Smooth muscle cell (in vitro differentiated cells): ENCODE results near the gene HERC3. TPM values are rescaled to one million over a fixed set of nuclear protein-coding genes. Genes with fewer than 3 reads are reported as not detected.
A peak's percentile ranks its signal among the peaks of the same experiment; 100 is the strongest.

Experiments used
- DNase-seq: peaks from one replicate; lab custom pipeline; 2025; ENCODE audit not compliant: unreplicated experiment; lab: John Stamatoyannopoulos, UW
- H2AFZ ChIP-seq: fragments of 200-600 bp; sonication (generic); 2 replicates; pipeline ENCODE4 v1.6.0; 2016; ENCODE audit warnings: antibody characterized with exemption, low read depth, mild to moderate bottlenecking
- H3F3A ChIP-seq: fragments of 200-600 bp; sonication (generic); 2 replicates; pipeline ENCODE4 v1.6.0; 2017; ENCODE audit warnings: antibody characterized with exemption, low read depth
- H3K27ac ChIP-seq: fragments of 200-600 bp; sonication (generic); 2 replicates; pipeline ENCODE4 v1.5.1; 2016; ENCODE audit warnings: low read depth, mild to moderate bottlenecking
- H3K27me3 ChIP-seq: fragments of 200-600 bp; sonication (generic); 2 replicates; pipeline ENCODE4 v1.6.1; 2016; ENCODE audit warnings: low read depth, mild to moderate bottlenecking
- H3K36me3 ChIP-seq: fragments of 200-600 bp; sonication (generic); 2 replicates; pipeline ENCODE4 v1.5.1; 2016; ENCODE audit warnings: low read depth
- H3K4me1 ChIP-seq: fragments of 200-600 bp; sonication (generic); 2 replicates; pipeline ENCODE4 v1.5.1; 2016; ENCODE audit warnings: low read depth
- H3K4me2 ChIP-seq: fragments of 200-600 bp; sonication (generic); 2 replicates; pipeline ENCODE4 v1.6.0; 2016; ENCODE audit warnings: mild to moderate bottlenecking
- H3K4me3 ChIP-seq: fragments of 200-600 bp; sonication (generic); 2 replicates; pipeline ENCODE4 v1.5.1; 2016; ENCODE audit warnings: mild to moderate bottlenecking
- H3K79me2 ChIP-seq: fragments of 200-600 bp; sonication (generic); 2 replicates; pipeline ENCODE4 v1.6.0; 2016; ENCODE audit warnings: low read depth, mild to moderate bottlenecking
- H3K9ac ChIP-seq: fragments of 200-600 bp; sonication (generic); 2 replicates; pipeline ENCODE4 v1.6.0; 2016; ENCODE audit warnings: low read depth
- H3K9me3 ChIP-seq: fragments of 200-600 bp; sonication (generic); replicated peaks from 2 replicates; pipeline ENCODE4 v1.5.1; 2016; ENCODE audit warnings: low read depth
- H4K20me1 ChIP-seq: fragments of 200-600 bp; sonication (generic); 2 replicates; pipeline ENCODE4 v1.6.0; 2016; ENCODE audit warnings: low read depth
- WGBS: methylation state at CpG from one replicate; pipeline ENCODE4 v1.1.7; 2016; ENCODE audit warnings: low lambda C conversion rate; 5-methylcytosine and 5-hydroxymethylcytosine counted together
- polyA plus RNA-seq: library from polyadenylated mRNA; unstranded; fragments of >200 nt; fragmentation: Nextera tagmentation; extraction: Ambion mirVana; gene quantifications from 2 replicates; pipeline ENCODE4 v1.2.1, GENCODE V29; 2016
- total RNA-seq: library from RNA; depleted of rRNA; stranded (reverse); fragments of >200 nt; gene quantifications from 2 replicates; pipeline ENCODE4 v1.2.3, GENCODE V29; 2014
- TF ChIP-seq, protein P1 (sequence below): fragments of 200-600 bp; sonication (generic); IDR thresholded peaks from 2 replicates; pipeline ENCODE4 v1.5.1; 2017; ENCODE audit warnings: borderline replicate concordance, mild to moderate bottlenecking, antibody characterized with exemption; ENCODE audit not compliant: insufficient read depth, poor library complexity, severe bottlenecking

The HERC3 gene
- total RNA-seq (20.2 and 22.8 TPM in 2 replicates), polyA plus RNA-seq (14.5 and 15.4 TPM in 2 replicates)

DNA sequence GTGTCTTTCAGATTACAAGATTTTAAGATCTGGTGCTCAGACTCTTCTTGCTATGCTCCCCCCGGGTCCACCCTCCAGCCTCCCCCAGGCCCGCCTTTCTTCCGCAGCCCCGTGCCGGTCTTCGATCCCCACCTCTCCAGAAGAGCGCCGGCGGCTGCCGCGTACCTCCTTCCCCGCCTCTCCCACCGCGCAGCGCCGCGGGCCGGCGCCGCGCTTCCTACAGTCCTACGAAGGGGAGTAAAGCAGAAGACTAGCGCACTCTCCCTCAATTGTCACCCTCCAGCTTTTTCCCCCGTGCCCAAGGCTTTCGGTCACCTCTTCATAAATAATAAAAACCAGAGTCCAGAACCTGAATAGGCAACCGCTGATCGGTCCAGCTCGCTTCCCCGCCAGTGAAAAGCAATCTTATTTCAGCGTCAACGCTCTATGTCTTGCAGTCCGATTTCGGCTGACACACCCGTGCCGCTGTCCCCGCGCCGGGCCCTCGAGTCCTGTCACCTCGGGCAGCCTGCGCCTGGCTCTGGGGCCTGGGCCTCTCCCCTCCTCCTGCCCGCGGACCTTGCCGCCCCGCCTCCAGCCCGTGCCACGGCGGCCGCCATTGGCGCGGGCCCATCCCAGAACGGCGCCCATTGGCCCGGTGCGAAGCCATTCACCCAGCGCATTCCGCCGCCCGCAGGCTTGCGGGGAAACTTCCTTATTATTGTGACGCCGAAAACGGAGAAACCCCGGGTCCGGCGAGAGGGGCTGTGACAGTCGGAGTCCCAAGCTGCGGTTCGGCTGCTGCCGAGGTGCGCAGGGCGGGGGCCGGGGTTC is at the start of gene HERC3:
Gene HERC3 (plus strand): TSS at position 694 of the 813 bp plus-strand sequence. CDS start 13,344 bp downstream, outside the sequence.
- under 1% methylated on average over 72 of the region's 73 CpGs for WGBS
- DNase-seq: peak; percentile 73
- no peaks in the 10 kb centered on the region for H3K9me3 ChIP-seq
- peaks cover 10% of the 10 kb centered on the region for H3K79me2 ChIP-seq
- no peaks in the 10 kb centered on the region for H3K27me3 ChIP-seq
- H2AFZ ChIP-seq: peak within 1 kb of the TSS; percentile 97
- H3K4me2 ChIP-seq: peak within 1 kb of the TSS; percentile 95
- TF ChIP-seq, protein P1, sequence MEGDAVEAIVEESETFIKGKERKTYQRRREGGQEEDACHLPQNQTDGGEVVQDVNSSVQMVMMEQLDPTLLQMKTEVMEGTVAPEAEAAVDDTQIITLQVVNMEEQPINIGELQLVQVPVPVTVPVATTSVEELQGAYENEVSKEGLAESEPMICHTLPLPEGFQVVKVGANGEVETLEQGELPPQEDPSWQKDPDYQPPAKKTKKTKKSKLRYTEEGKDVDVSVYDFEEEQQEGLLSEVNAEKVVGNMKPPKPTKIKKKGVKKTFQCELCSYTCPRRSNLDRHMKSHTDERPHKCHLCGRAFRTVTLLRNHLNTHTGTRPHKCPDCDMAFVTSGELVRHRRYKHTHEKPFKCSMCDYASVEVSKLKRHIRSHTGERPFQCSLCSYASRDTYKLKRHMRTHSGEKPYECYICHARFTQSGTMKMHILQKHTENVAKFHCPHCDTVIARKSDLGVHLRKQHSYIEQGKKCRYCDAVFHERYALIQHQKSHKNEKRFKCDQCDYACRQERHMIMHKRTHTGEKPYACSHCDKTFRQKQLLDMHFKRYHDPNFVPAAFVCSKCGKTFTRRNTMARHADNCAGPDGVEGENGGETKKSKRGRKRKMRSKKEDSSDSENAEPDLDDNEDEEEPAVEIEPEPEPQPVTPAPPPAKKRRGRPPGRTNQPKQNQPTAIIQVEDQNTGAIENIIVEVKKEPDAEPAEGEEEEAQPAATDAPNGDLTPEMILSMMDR: no peak
- no peaks in the 10 kb centered on the region for H3K36me3 ChIP-seq
- H4K20me1 ChIP-seq: no peaks in the 10 kb centered on the region
- peak within 1 kb of the TSS; percentile 72 for H3K27ac ChIP-seq
- peak within 1 kb of the TSS; percentile 79 for H3K9ac ChIP-seq
- H3K4me1 ChIP-seq: peaks cover 6% of the 10 kb centered on the region
- H3K4me3 ChIP-seq: peak within 1 kb of the TSS; percentile 83
- peaks cover 5% of the 10 kb centered on the region for H3F3A ChIP-seq

DNA sequence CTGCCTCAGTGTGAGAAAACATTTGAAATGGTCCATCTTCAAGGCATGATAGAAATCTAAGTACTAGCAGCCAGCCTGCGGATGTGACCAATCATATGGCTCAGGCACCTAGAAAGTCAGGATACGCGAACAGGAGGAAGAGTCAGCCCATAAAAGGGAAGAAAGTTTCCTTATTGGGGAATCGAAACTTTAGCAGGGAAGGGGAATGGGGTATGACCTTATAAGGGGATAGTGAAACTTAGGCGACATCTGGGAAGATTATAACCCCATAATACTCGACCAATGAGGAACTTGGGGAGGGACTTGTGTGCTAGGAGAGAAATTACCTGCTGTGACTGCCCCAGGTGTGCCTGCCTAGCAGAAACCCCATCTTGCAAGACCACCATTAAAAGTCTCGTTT is 42.5 kb upstream of the HERC3 start:
- H3K4me1 ChIP-seq: no peaks in the 10 kb centered on the region
- H3K4me3 ChIP-seq: no peak overlapping the region
- no peaks in the 10 kb centered on the region for H3K79me2 ChIP-seq
- H3F3A ChIP-seq: no peaks in the 10 kb centered on the region
- no peak overlapping the region for H3K9ac ChIP-seq
- TF ChIP-seq, protein P1: no peak
- H3K27ac ChIP-seq: no peak overlapping the region
- H2AFZ ChIP-seq: no peak overlapping the region
- 91% methylated on average over 7 of the region's 7 CpGs for WGBS
- no peaks in the 10 kb centered on the region for H3K36me3 ChIP-seq
- H3K9me3 ChIP-seq: no peaks in the 10 kb centered on the region
- H3K4me2 ChIP-seq: no peak overlapping the region
- H4K20me1 ChIP-seq: no peaks in the 10 kb centered on the region
- DNase-seq: no peak
- no peaks in the 10 kb centered on the region for H3K27me3 ChIP-seq

DNA sequence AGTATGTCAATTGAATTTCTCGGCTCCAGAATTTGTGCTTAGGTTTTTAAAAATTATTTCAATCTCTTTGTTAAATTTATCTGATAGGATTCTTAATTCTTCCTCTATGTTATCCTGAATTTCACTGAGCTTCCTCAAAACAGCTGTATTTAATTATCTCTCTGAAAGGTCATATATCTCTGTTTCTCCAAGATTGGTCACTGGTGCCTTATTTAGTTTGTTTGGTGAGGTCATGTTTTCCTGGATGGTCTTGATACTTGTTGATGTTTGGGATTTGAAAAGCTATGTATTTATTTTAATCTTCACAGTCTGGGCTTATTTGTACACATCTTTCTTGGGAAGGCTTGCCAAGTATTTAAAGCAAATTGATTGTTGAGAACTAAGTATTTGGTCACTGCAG is 24.7 kb upstream of the HERC3 start:
- H3K79me2 ChIP-seq: no peaks in the 10 kb centered on the region
- no peak for DNase-seq
- no peaks in the 10 kb centered on the region for H3K27me3 ChIP-seq
- no peak overlapping the region for H3K9ac ChIP-seq
- H4K20me1 ChIP-seq: no peaks in the 10 kb centered on the region
- no peaks in the 10 kb centered on the region for H3F3A ChIP-seq
- H3K4me3 ChIP-seq: no peak overlapping the region
- H3K4me1 ChIP-seq: no peaks in the 10 kb centered on the region
- no peak overlapping the region for H2AFZ ChIP-seq
- H3K9me3 ChIP-seq: no peaks in the 10 kb centered on the region
- TF ChIP-seq, protein P1: no peak
- H3K36me3 ChIP-seq: no peaks in the 10 kb centered on the region
- 88% methylated on average over 1 of the region's 1 CpG for WGBS
- no peak overlapping the region for H3K4me2 ChIP-seq
- H3K27ac ChIP-seq: no peak overlapping the region

DNA sequence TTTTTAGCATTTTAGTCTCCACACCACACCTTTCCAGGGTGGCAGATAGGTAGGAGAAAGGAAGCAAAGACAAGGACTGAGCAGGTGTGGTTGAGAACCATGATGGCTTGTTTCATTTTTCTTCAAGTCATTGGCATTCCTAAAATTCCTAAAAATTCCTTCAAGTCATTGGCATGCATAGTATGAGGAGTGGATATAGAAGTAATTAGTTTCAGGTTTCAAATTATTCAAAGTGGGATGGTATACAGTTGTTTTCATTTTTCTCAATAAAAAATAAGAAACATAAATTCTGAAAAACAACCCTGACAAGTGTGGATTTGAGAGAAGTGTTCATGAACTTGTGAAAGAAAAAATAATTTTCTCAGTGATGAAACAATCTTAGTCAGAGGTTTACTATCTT is 22.3 kb upstream of the HERC3 start:
- no peak for DNase-seq
- Histone ChIP-seq H3K4me2 (no peak overlapping the region), H3F3A (no peaks in the 10 kb centered on the region), H3K27ac (no peak overlapping the region), H4K20me1 (no peaks in the 10 kb centered on the region), H3K4me1 (no peaks in the 10 kb centered on the region), H2AFZ (no peak overlapping the region), H3K36me3 (no peaks in the 10 kb centered on the region), H3K9ac (no peak overlapping the region), H3K27me3 (no peaks in the 10 kb centered on the region), H3K4me3 (no peak overlapping the region), H3K79me2 (no peaks in the 10 kb centered on the region), H3K9me3 (no peaks in the 10 kb centered on the region)
- TF ChIP-seq, protein P1: no peak
